Endothelial cell (in vitro differentiated cells): ENCODE measurements around the gene CLEC4C. TPM values are rescaled to one million over a fixed set of nuclear protein-coding genes. Genes with fewer than 3 reads are reported as not detected.
"Not testable (repeated sequence)": the region's sequence is repeated elsewhere in the genome, so short reads cannot be mapped to it uniquely, and the experiment has no call there.

Experiments used
- DNase-seq: peaks from one replicate; pipeline ENCODE4 v3.0.0; 2021; ENCODE audit warnings: low spot score
- H3K27ac Mint-ChIP-seq: one replicate; pipeline ENCODE4 v1.8.0; 2021; ENCODE audit warnings: mixed read lengths, inconsistent platforms; ENCODE audit not compliant: unreplicated experiment
- H3K27me3 Mint-ChIP-seq: one replicate; pipeline ENCODE4 v1.8.0; 2021; ENCODE audit warnings: mild to moderate bottlenecking, moderate library complexity, mixed read lengths, inconsistent platforms; ENCODE audit not compliant: unreplicated experiment
- H3K36me3 Mint-ChIP-seq: one replicate; pipeline ENCODE4 v1.8.0; 2021; ENCODE audit warnings: mild to moderate bottlenecking, low read depth, mixed read lengths, inconsistent platforms; ENCODE audit not compliant: unreplicated experiment
- H3K4me1 Mint-ChIP-seq: one replicate; pipeline ENCODE4 v1.8.0; 2021; ENCODE audit warnings: mild to moderate bottlenecking, mixed read lengths, inconsistent platforms; ENCODE audit not compliant: unreplicated experiment
- H3K4me3 Mint-ChIP-seq: one replicate; pipeline ENCODE4 v1.8.0; 2021; ENCODE audit warnings: mild to moderate bottlenecking, mixed read lengths, inconsistent platforms; ENCODE audit not compliant: unreplicated experiment
- H3K9me3 Mint-ChIP-seq: one replicate; pipeline ENCODE4 v1.8.0; 2021; ENCODE audit warnings: mixed read lengths, inconsistent platforms; ENCODE audit not compliant: unreplicated experiment
- CTCF ChIP-seq: fragments of 200-600 bp; sonication (generic); IDR thresholded peaks from one replicate; pipeline ENCODE4 v1.5.0; 2021; ENCODE audit warnings: antibody characterized with exemption; ENCODE audit not compliant: unreplicated experiment
- total RNA-seq: library from RNA; stranded (reverse); fragmentation: NEBNext Ultra II Directional; extraction: Animal tissue kit (Norgen Biotek cat#: 25700); gene quantifications from one replicate; pipeline ENCODE4 v1.2.1, GENCODE V29; 2021; ENCODE audit not compliant: unreplicated experiment

CLEC4C gene
- total RNA-seq, 1 donor from 2014 or later = not detected

- no peak overlapping the region for H3K27ac Mint-ChIP-seq
- H3K9me3 Mint-ChIP-seq = no peaks in the 10 kb centered on the region
- no peaks in the 10 kb centered on the region for H3K27me3 Mint-ChIP-seq
- TF ChIP-seq CTCF = no peak
- no peaks in the 10 kb centered on the region for H3K36me3 Mint-ChIP-seq
- H3K4me1 Mint-ChIP-seq = peaks cover 16% of the 10 kb centered on the region
- no peak overlapping the region for H3K4me3 Mint-ChIP-seq
- DNase-seq = no peak
These were observed 11.6 kb upstream of the CLEC4C start for GRCh38 chr12:7758766-7759140.

- no peaks in the 10 kb centered on the region for H3K36me3 Mint-ChIP-seq
- no peak for DNase-seq
- no peaks in the 10 kb centered on the region for H3K27me3 Mint-ChIP-seq
- H3K4me3 Mint-ChIP-seq = no peak overlapping the region
- no peaks in the 10 kb centered on the region for H3K9me3 Mint-ChIP-seq
- no peak overlapping the region for H3K27ac Mint-ChIP-seq
- H3K4me1 Mint-ChIP-seq = peaks cover 16% of the 10 kb centered on the region
- no peak for TF ChIP-seq CTCF
These were observed 9.8 kb upstream of the CLEC4C start for GRCh38 chr12:7756993-7757392.

- not testable (repeated sequence) for H3K9me3 Mint-ChIP-seq, H3K27me3 Mint-ChIP-seq, DNase-seq, H3K27ac Mint-ChIP-seq, H3K36me3 Mint-ChIP-seq, H3K4me3 Mint-ChIP-seq
- peaks cover 16% of the 10 kb centered on the region for H3K4me1 Mint-ChIP-seq
These were observed 8.5 kb upstream of the CLEC4C start for GRCh38 chr12:7755668-7756067.

- H3K4me1 Mint-ChIP-seq, H3K9me3 Mint-ChIP-seq, DNase-seq, H3K36me3 Mint-ChIP-seq, H3K4me3 Mint-ChIP-seq, H3K27me3 Mint-ChIP-seq, H3K27ac Mint-ChIP-seq: not testable (repeated sequence)
These were observed 5.1 kb upstream of the CLEC4C start for GRCh38 chr12:7751941-7752922.

- DNase-seq = no peak
- no peak for TF ChIP-seq CTCF
- H3K9me3 Mint-ChIP-seq = no peaks in the 10 kb centered on the region
These were observed 4.2 kb upstream of the CLEC4C start for GRCh38 chr12:7751394-7751793.

GRCh38 chr12:7750350-7750749 lies 3.2 kb upstream of the CLEC4C start:
- peaks cover 2% of the 10 kb centered on the region for H3K27me3 Mint-ChIP-seq
- no peak for DNase-seq
- H3K9me3 Mint-ChIP-seq = no peaks in the 10 kb centered on the region
- no peaks in the 10 kb centered on the region for H3K36me3 Mint-ChIP-seq
- no peak overlapping the region for H3K4me3 Mint-ChIP-seq
- H3K4me1 Mint-ChIP-seq = peaks cover 3% of the 10 kb centered on the region
- no peak overlapping the region for H3K27ac Mint-ChIP-seq
- TF ChIP-seq CTCF = no peak

More at GRCh38 chr12:7751394-7751793, 4.2 kb upstream of the CLEC4C start:
- Mint-ChIP-seq H3K27me3 (peaks cover 2% of the 10 kb centered on the region), H3K4me1 (peaks cover 3% of the 10 kb centered on the region), H3K36me3 (no peaks in the 10 kb centered on the region), H3K27ac (no peak overlapping the region), H3K4me3 (no peak overlapping the region)
